Measurements from ENCODE around the gene SCGB1A1.

DNA sequence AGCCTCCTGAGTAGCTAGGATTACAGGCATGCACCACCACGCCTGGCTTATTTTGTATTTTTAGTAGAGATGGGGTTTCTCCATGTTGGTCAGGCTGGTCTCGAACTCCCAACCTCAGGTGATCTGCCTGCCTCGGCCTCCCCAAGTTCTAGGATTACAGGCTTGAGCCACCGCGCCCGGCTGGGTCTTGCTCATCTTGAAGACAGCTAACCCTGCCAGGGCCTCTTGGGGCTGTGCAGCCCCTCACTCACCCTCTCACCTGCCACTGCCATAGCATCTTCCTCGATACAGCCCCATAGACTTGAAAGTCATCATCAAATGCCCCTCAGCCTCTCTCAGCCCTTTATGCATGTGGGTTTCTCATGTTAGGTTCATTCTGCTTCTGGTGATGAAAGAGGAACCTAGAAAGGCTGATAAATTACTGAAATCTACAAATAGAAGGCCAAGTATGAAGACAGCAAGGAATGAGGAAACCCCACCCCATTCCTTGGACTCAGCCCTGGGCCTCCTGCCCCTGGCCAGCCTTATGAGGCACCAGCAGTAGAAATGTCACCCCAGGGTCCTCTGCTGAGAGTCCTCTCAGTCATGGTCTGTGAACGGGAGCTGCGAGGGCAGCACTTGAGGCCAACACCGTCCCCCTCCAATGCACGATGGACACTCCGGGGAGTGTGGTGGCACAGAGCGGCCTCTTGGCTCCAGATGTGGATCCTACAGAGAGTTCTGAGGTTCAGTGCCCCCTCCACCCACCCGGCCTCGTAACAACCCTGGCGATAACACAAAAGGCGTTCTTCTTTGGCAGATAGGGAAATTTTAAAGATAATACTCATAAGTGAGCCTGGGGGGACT, 24.8 kb downstream of the SCGB1A1 start:
- TF ChIP-seq, protein P1, sequence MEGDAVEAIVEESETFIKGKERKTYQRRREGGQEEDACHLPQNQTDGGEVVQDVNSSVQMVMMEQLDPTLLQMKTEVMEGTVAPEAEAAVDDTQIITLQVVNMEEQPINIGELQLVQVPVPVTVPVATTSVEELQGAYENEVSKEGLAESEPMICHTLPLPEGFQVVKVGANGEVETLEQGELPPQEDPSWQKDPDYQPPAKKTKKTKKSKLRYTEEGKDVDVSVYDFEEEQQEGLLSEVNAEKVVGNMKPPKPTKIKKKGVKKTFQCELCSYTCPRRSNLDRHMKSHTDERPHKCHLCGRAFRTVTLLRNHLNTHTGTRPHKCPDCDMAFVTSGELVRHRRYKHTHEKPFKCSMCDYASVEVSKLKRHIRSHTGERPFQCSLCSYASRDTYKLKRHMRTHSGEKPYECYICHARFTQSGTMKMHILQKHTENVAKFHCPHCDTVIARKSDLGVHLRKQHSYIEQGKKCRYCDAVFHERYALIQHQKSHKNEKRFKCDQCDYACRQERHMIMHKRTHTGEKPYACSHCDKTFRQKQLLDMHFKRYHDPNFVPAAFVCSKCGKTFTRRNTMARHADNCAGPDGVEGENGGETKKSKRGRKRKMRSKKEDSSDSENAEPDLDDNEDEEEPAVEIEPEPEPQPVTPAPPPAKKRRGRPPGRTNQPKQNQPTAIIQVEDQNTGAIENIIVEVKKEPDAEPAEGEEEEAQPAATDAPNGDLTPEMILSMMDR (IDR thresholded peaks at IDR 0.05): no peak
- TF ChIP-seq EP300 (IDR thresholded peaks at IDR 0.05): no peak
- TF ChIP-seq POLR2AphosphoS5 (IDR thresholded peaks at IDR 0.05): peak in 1 of 3 donors; percentile 17
